Caco-2 (cell line): ENCODE results near the gene RAE1. TPM values are rescaled to one million over a fixed set of nuclear protein-coding genes. Genes with fewer than 3 reads are reported as not detected.
A peak's percentile ranks its signal among the peaks of the same experiment; 100 is the strongest.

Source experiments
- BruUV-seq: library from RNA; stranded (reverse); fragments of 400-500 nt; replicated peaks from 2 replicates; lab custom pipeline; 2021; lab: Mats Ljungman, UMichigan
- CTCF ChIA-PET: fragments of 300-600 bp; sonication (Branson Sonifier 250); formaldehyde crosslinking; loops from one replicate; lab custom pipeline; 2022; ENCODE audit warnings: antibody characterized with exemption; lab: Charles Lee
- POLR2A ChIA-PET: fragments of 300-600 bp; sonication (Branson Sonifier 250); formaldehyde crosslinking; loops from one replicate; lab custom pipeline; 2022; ENCODE audit warnings: antibody characterized with exemption; lab: Charles Lee
- DNase-seq, 2 experiments: peaks; one replicate each; pipeline versions ENCODE4 v3.0.0 to v3.0.0-alpha.2; 2020 to 2022
- H3K27me3 ChIP-seq: replicated peaks from 2 replicates; pipeline ENCODE4 v1.6.0; 2011; ENCODE audit warnings: low read length; ENCODE audit not compliant: control insufficient read depth, insufficient read depth
- H3K36me3 ChIP-seq: 2 replicates; pipeline ENCODE4 v1.5.1; 2011; ENCODE audit warnings: low read length; ENCODE audit not compliant: control insufficient read depth, insufficient read depth
- H3K4me1 ChIP-seq: fragments of 250-450 bp; sonication (Bioruptor Pico); 2 replicates; pipeline ENCODE4 v1.5.1; 2020; ENCODE audit warnings: mild to moderate bottlenecking
- H3K4me3 ChIP-seq: 2 replicates; pipeline ENCODE4 v1.5.1; 2011; ENCODE audit warnings: low read depth, mild to moderate bottlenecking, control low read depth, low read length
- H3K9me3 ChIP-seq: fragments of 250-450 bp; sonication (Bioruptor Pico); 2 replicates; pipeline ENCODE4 v1.5.1; 2020; ENCODE audit warnings: mild to moderate bottlenecking, moderate library complexity
- H3K27ac Mint-ChIP-seq: one replicate; pipeline ENCODE4 v1.8.0; 2022; ENCODE audit warnings: mixed read lengths; ENCODE audit not compliant: unreplicated experiment
- H3K27me3 Mint-ChIP-seq: one replicate; pipeline ENCODE4 v1.8.0; 2022; ENCODE audit warnings: mixed read lengths; ENCODE audit not compliant: insufficient read depth, unreplicated experiment
- H3K36me3 Mint-ChIP-seq: one replicate; pipeline ENCODE4 v1.8.0; 2022; ENCODE audit warnings: mild to moderate bottlenecking, mixed read lengths; ENCODE audit not compliant: insufficient read depth, unreplicated experiment
- H3K4me1 Mint-ChIP-seq: one replicate; pipeline ENCODE4 v1.8.0; 2022; ENCODE audit warnings: low read depth, mixed read lengths; ENCODE audit not compliant: unreplicated experiment
- H3K4me3 Mint-ChIP-seq: one replicate; pipeline ENCODE4 v1.8.0; 2022; ENCODE audit warnings: mild to moderate bottlenecking, moderate library complexity, mixed read lengths; ENCODE audit not compliant: unreplicated experiment
- H3K9me3 Mint-ChIP-seq: one replicate; pipeline ENCODE4 v1.8.0; 2022; ENCODE audit warnings: mixed read lengths; ENCODE audit not compliant: unreplicated experiment
- CTCF ChIP-seq, 2 experiments: fragments of 200-600 bp in 1 of 2; IDR thresholded peaks; 1 replicate in 1 of 2; 2 replicates in 1 of 2; pipeline versions ENCODE4 v1.5.1 to v1.8.0; 2011 to 2022; ENCODE audit warnings: antibody characterized with exemption in 1 of 2, control low read depth in 1 of 2, inconsistent platforms in 1 of 2, low read depth in 1 of 2, low read length in 1 of 2, mild to moderate bottlenecking in 1 of 2, moderate library complexity in 1 of 2; ENCODE audit not compliant: insufficient read depth in 1 of 2, severe bottlenecking in 1 of 2, unreplicated experiment in 1 of 2
- intact Hi-C: fragments of 100-400 bp; cut with micrococcal nuclease; formaldehyde crosslinking; loops from one replicate; pipeline ENCODE4 v1.10.0; 2022; ENCODE audit not compliant: unreplicated experiment
- total RNA-seq: library from RNA; stranded (reverse); gene quantifications from 2 replicates; pipeline ENCODE4 v1.2.3, GENCODE V29; 2022

RAE1 gene
- total RNA-seq, 1 experiment from 2014 or later, result 133 TPM

DNA sequence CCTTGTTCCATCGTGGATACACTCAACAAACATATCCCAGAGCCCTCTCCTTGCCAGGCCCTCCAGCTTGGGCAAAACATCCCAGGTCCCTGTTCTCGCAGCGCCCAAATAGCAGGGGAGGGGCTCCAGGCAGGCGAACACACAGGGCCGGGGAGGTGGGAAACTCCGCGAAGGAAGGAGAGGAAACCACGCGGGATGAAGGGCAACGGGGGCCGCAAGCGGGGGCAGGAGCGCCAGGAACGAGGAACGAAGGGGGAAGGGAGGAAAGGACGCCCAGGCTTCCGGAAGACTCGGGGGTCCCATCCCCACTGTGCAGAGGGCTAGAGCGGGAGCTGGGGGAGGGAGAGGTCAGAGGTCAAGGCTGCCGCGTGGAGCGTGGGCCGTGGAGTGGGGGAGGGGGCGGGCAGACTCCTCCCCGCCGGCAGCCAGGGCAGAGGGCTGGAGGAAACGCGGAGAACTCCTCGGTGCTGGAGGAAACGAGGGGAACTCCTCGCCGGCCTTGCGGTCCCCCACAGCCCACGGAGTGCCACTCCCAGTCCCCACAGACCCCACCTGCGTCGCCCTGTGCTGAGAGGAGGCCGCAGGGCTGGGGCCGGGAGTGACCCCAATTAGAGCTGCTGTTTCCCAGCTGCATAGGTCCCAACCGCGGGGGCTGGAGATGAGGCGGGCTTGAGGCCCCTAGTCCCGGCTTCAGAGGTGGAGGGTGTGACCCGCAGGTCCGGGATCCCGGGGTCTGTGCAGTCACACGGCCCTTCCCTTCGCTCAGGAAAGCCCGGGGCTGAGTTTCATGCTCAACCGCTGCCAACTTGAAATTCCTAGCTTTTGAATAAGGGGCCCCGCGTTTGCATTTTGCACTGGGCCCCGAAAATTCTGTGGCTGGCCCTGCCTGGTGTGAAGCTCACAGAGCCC, 38.9 kb downstream of the RAE1 start:
- peak overlapping the region; percentile 24 for H3K4me3 ChIP-seq
- no peaks in the 10 kb centered on the region for H3K9me3 ChIP-seq
- CTCF ChIA-PET, result interaction anchor here (0.6 to 1.5 kb wide), 4 partner anchors 58 to 998 kb away, joined by 3 to 7 read pairs (median 3); partner anchors contain the start of genes AURKA and CSTF1
- Mint-ChIP-seq H3K27me3 (no peaks in the 10 kb centered on the region), H3K4me3 (peak overlapping the region; percentile 82), H3K27ac (peak overlapping the region; percentile 88), H3K9me3 (no peaks in the 10 kb centered on the region), H3K4me1 (peaks cover 20% of the 10 kb centered on the region), H3K36me3 (peaks cover 37% of the 10 kb centered on the region)
- DNase-seq, result peak in 1 of 2 experiments; percentile 41
- H3K4me1 ChIP-seq, result peaks cover 23% of the 10 kb centered on the region
- H3K36me3 ChIP-seq, result peaks cover 6% of the 10 kb centered on the region
- TF ChIP-seq CTCF (IDR thresholded peaks at IDR 0.05; ENCODE audit: insufficient read depth in 1 of 2, low read depth in 1 of 2, low read length in 1 of 2, severe bottlenecking in 1 of 2, unreplicated experiment in 1 of 2), result no peak
- no TSS peak for BruUV-seq
- intact Hi-C loops, result loop anchor here (10.0 kb wide), 1 partner anchor 205 kb away; no protein-coding TSS in a partner anchor
- no peaks in the 10 kb centered on the region for H3K27me3 ChIP-seq
- POLR2A ChIA-PET, result no interaction called here

GRCh38 chr20:57390604-57391438, 39.8 kb downstream of the RAE1 start, which contains the start of gene RBM38:
TSS of gene RBM38 (plus strand) at chr20:57391396. CDS start at chr20:57391582, 186 bp downstream.
- peak; percentile 86 to 93 for DNase-seq
- intact Hi-C loops, result no loop called here
- CTCF ChIA-PET, result interaction anchor here (0.6 to 1.0 kb wide), 4 partner anchors 12 to 300 kb away, joined by 3 read pairs; no protein-coding TSS in a partner anchor
- no peaks in the 10 kb centered on the region for H3K27me3 Mint-ChIP-seq
- BruUV-seq, result no TSS peak
- no peaks in the 10 kb centered on the region for H3K27me3 ChIP-seq
- peaks cover 6% of the 10 kb centered on the region for H3K36me3 ChIP-seq
- H3K9me3 ChIP-seq, result no peaks in the 10 kb centered on the region
- no peaks in the 10 kb centered on the region for H3K9me3 Mint-ChIP-seq
- peaks cover 20% of the 10 kb centered on the region for H3K4me1 Mint-ChIP-seq
- H3K27ac Mint-ChIP-seq, result peak within 1 kb of the TSS; percentile 88
- peaks cover 40% of the 10 kb centered on the region for H3K36me3 Mint-ChIP-seq
- POLR2A ChIA-PET, result interaction anchor here (0.6 to 1.0 kb wide), 3 partner anchors 42 to 417 kb away, joined by 3 to 4 read pairs (median 3); no protein-coding TSS in a partner anchor
- peak within 1 kb of the TSS; percentile 96 for H3K4me3 ChIP-seq
- H3K4me1 ChIP-seq, result peaks cover 23% of the 10 kb centered on the region
- H3K4me3 Mint-ChIP-seq, result peak within 1 kb of the TSS; percentile 80
- TF ChIP-seq CTCF (IDR thresholded peaks at IDR 0.05; ENCODE audit: insufficient read depth in 1 of 2, low read depth in 1 of 2, low read length in 1 of 2, severe bottlenecking in 1 of 2, unreplicated experiment in 1 of 2), result no peak
